Keratinocyte (primary cell): ENCODE results near the gene PRUNE1. TPM values are rescaled to one million over a fixed set of nuclear protein-coding genes. Genes with fewer than 3 reads are reported as not detected.

Experiments
- DNase-seq: peaks from one replicate; pipeline ENCODE4 v3.0.0-alpha.2; 2011; ENCODE audit warnings: low read depth, missing footprints, low spot score
- FAIRE-seq: peaks from 2 replicates; lab custom pipeline; 2011; peaks lifted over from hg19 to GRCh38; lab: Jason Lieb, UNC
- H2AFZ ChIP-seq: 2 replicates; pipeline ENCODE4 v1.6.0; 2012; ENCODE audit warnings: low read length, control low read depth, inconsistent platforms; ENCODE audit not compliant: control insufficient read depth
- H3K27ac ChIP-seq: 2 replicates; pipeline ENCODE4 v1.5.1; 2011; ENCODE audit warnings: low read length; ENCODE audit not compliant: control insufficient read depth, insufficient read depth
- H3K27me3 ChIP-seq: 3 replicates; pipeline ENCODE4 v1.6.0; 2011; ENCODE audit warnings: low read length; ENCODE audit not compliant: control insufficient read depth, insufficient read depth; ENCODE audit errors: extremely low read depth
- H3K36me3 ChIP-seq, 2 experiments: 2 replicates in 1 of 2; 3 replicates in 1 of 2; pipeline ENCODE4 v1.5.1; 2011; ENCODE audit warnings: low read length in 2 of 2, mild to moderate bottlenecking in 1 of 2; ENCODE audit not compliant: control insufficient read depth in 2 of 2, insufficient read depth in 2 of 2; ENCODE audit errors: extremely low read depth in 1 of 2
- H3K4me1 ChIP-seq: 3 replicates; pipeline ENCODE4 v1.5.1; 2011; ENCODE audit warnings: low read length; ENCODE audit not compliant: control insufficient read depth, insufficient read depth; ENCODE audit errors: extremely low read depth
- H3K4me2 ChIP-seq: 3 replicates; pipeline ENCODE4 v1.6.0; 2011; ENCODE audit warnings: low read depth, low read length; ENCODE audit not compliant: control insufficient read depth, insufficient read depth; ENCODE audit errors: extremely low read depth
- H3K4me3 ChIP-seq, 3 experiments: fragments of 200-600 bp in 1 of 3; sonication (generic) in 1 of 3; 2 replicates in 2 of 3; 3 replicates in 1 of 3; pipeline ENCODE4 v1.5.1; 2011 to 2016; ENCODE audit warnings: low read length in 3 of 3, mild to moderate bottlenecking in 3 of 3, control low read depth in 2 of 3, inconsistent platforms in 1 of 3, low read depth in 1 of 3, mixed read lengths in 1 of 3, mixed run types in 1 of 3, moderate library complexity in 1 of 3; ENCODE audit not compliant: control insufficient read depth in 2 of 3, insufficient read depth in 2 of 3; ENCODE audit errors: extremely low read depth in 1 of 3
- H3K79me2 ChIP-seq: 2 replicates; pipeline ENCODE4 v1.6.0; 2012; ENCODE audit warnings: low read length; ENCODE audit not compliant: control insufficient read depth, insufficient read depth
- H3K9ac ChIP-seq: 3 replicates; pipeline ENCODE4 v1.6.0; 2011; ENCODE audit warnings: low read length; ENCODE audit not compliant: control insufficient read depth, insufficient read depth; ENCODE audit errors: extremely low read depth
- H3K9me1 ChIP-seq: 3 replicates; pipeline ENCODE4 v1.6.0; 2011; ENCODE audit warnings: low read length; ENCODE audit not compliant: control insufficient read depth, insufficient read depth; ENCODE audit errors: extremely low read depth
- H3K9me3 ChIP-seq: 2 replicates; pipeline ENCODE4 v1.5.1; 2012; ENCODE audit warnings: low read depth, low read length; ENCODE audit not compliant: control insufficient read depth
- H4K20me1 ChIP-seq: 3 replicates; pipeline ENCODE4 v1.6.0; 2011; ENCODE audit warnings: low read length; ENCODE audit not compliant: control insufficient read depth, insufficient read depth; ENCODE audit errors: extremely low read depth
- CTCF ChIP-seq, 3 experiments: IDR thresholded peaks in 1 of 3; conservative IDR thresholded peaks in 1 of 3; optimal IDR thresholded peaks in 1 of 3; 2 replicates in 2 of 3; 3 replicates in 1 of 3; pipeline versions ENCODE3 to v1.5.1; 2011; ENCODE audit warnings: low read length in 3 of 3, mild to moderate bottlenecking in 3 of 3, moderate library complexity in 2 of 3, control low read depth in 1 of 3, inconsistent platforms in 1 of 3; ENCODE audit not compliant: insufficient read depth in 2 of 3; ENCODE audit errors: extremely low read depth in 1 of 3
- EZH2 ChIP-seq: IDR thresholded peaks from one replicate; pipeline ENCODE4 v1.6.1; 2012; ENCODE audit warnings: inconsistent platforms, mild to moderate bottlenecking, low read length, moderate library complexity
- dilution Hi-C: fragments of 300-500 bp; cut with MboI; formaldehyde crosslinking; loops from one replicate; pipeline ENCODE4 v1.7.0; 2020; ENCODE audit warnings: low sequenced_read_pairs; ENCODE audit not compliant: extremely low pct_ligation_motif_present
- polyA plus RNA-seq, 5 experiments: library from polyadenylated mRNA; depleted of rRNA in 3 of 5; stranded (reverse) in 3 of 5; stranded (forward) in 1 of 5; unstranded in 1 of 5; fragments of >200 nt; gene quantifications; 1 replicate in 1 of 5; 2 replicates in 3 of 5; 3 replicates in 1 of 5; pipeline versions ENCODE4 v1.2.1 to v1.2.3, GENCODE V29; 2011 to 2012; ENCODE audit warnings: missing spikeins in 2 of 5, low read depth in 1 of 5, low replicate concordance in 1 of 5

PRUNE1 gene
- polyA plus RNA-seq, 1 donor (not counting 4 experiments of a cell fraction or from before 2014, with no cell fraction given) = 15.4 TPM

GRCh38 chr1:150994248-150994647 is 14.0 kb upstream of the PRUNE1 start:
- Histone ChIP-seq H3K36me3 (peaks cover 0 to 2% of the 10 kb centered on the region in 2 experiments), H3K79me2 (no peaks in the 10 kb centered on the region), H3K4me2 (no peak overlapping the region), H3K9me3 (no peaks in the 10 kb centered on the region), H3K4me1 (peaks cover 8% of the 10 kb centered on the region), H3K27me3 (no peaks in the 10 kb centered on the region), H2AFZ (no peak overlapping the region), H3K9me1 (no peaks in the 10 kb centered on the region), H3K4me3 (no peak overlapping the region), H4K20me1 (no peaks in the 10 kb centered on the region), H3K9ac (no peak overlapping the region), H3K27ac (no peak overlapping the region)
- dilution Hi-C loops = no loop called here
- TF ChIP-seq CTCF (optimal IDR thresholded peaks at IDR 0.05 in 1 of 3, IDR thresholded peaks at IDR 0.05 in 1 of 3, conservative IDR thresholded peaks at IDR 0.05 in 1 of 3; ENCODE audit: extremely low read depth in 1 of 3, insufficient read depth in 2 of 3, low read length in 3 of 3) = no peak
- TF ChIP-seq EZH2 = no peak
- no peak for FAIRE-seq
- DNase-seq = no peak

- no peak for FAIRE-seq
- no peak overlapping the region for H3K9ac ChIP-seq
- H3K9me1 ChIP-seq = no peaks in the 10 kb centered on the region
- no peaks in the 10 kb centered on the region for H4K20me1 ChIP-seq
- H3K4me2 ChIP-seq = peak overlapping the region; percentile 50
- no peaks in the 10 kb centered on the region for H3K27me3 ChIP-seq
- peaks cover 0 to 2% of the 10 kb centered on the region in 2 experiments for H3K36me3 ChIP-seq
- H3K9me3 ChIP-seq = no peaks in the 10 kb centered on the region
- peak overlapping the region; percentile 14 for H2AFZ ChIP-seq
- TF ChIP-seq CTCF (optimal IDR thresholded peaks at IDR 0.05 in 1 of 3, IDR thresholded peaks at IDR 0.05 in 1 of 3, conservative IDR thresholded peaks at IDR 0.05 in 1 of 3; ENCODE audit: extremely low read depth in 1 of 3, insufficient read depth in 2 of 3, low read length in 3 of 3) (no peak), EZH2 (no peak)
- peaks cover 8% of the 10 kb centered on the region for H3K4me1 ChIP-seq
- DNase-seq = no peak
- no peak overlapping the region for H3K27ac ChIP-seq
- H3K79me2 ChIP-seq = no peaks in the 10 kb centered on the region
- no peak overlapping the region for H3K4me3 ChIP-seq
- dilution Hi-C loops = no loop called here
Measured at GRCh38 chr1:150995460-150995859, 12.8 kb upstream of the PRUNE1 start.
